Astrocyte (in vitro differentiated cells and primary cell): ENCODE measurements around the gene KIF25. TPM values are rescaled to one million over a fixed set of nuclear protein-coding genes. Genes with fewer than 3 reads are reported as not detected.

ENCODE experiments used
- DNase-seq: peaks from one replicate; pipeline ENCODE4 v3.0.0-alpha.2; 2010; ENCODE audit warnings: low read depth
- FAIRE-seq: peaks from 2 replicates; lab custom pipeline; 2011; peaks lifted over from hg19 to GRCh38; lab: Jason Lieb, UNC
- H2AFZ ChIP-seq: 2 replicates; pipeline ENCODE4 v1.6.0; 2012; ENCODE audit warnings: low read depth, low read length, inconsistent platforms
- H3K27ac ChIP-seq: 2 replicates; pipeline ENCODE4 v1.5.1; 2011; ENCODE audit warnings: low read depth, low read length, inconsistent platforms
- H3K27me3 ChIP-seq: 2 replicates; pipeline ENCODE4 v1.6.0; 2011; ENCODE audit warnings: low read length, inconsistent platforms; ENCODE audit not compliant: insufficient read depth
- H3K36me3 ChIP-seq: 2 replicates; pipeline ENCODE4 v1.5.1; 2011; ENCODE audit warnings: low read length, inconsistent platforms; ENCODE audit not compliant: insufficient read depth
- H3K4me1 ChIP-seq: 2 replicates; pipeline ENCODE4 v1.5.1; 2011; ENCODE audit warnings: low read length, inconsistent platforms; ENCODE audit not compliant: insufficient read depth
- H3K4me2 ChIP-seq: 2 replicates; pipeline ENCODE4 v1.6.0; 2012; ENCODE audit warnings: low read length, inconsistent platforms
- H3K4me3 ChIP-seq: 2 replicates; pipeline ENCODE4 v1.5.1; 2011; ENCODE audit warnings: low read depth, mild to moderate bottlenecking, low read length, inconsistent platforms; ENCODE audit not compliant: insufficient read depth
- H3K79me2 ChIP-seq: 2 replicates; pipeline ENCODE4 v1.6.0; 2012; ENCODE audit warnings: mild to moderate bottlenecking, low read length, inconsistent platforms; ENCODE audit not compliant: insufficient read depth
- H3K9ac ChIP-seq: 2 replicates; pipeline ENCODE4 v1.6.0; 2012; ENCODE audit warnings: mild to moderate bottlenecking, low read length, inconsistent platforms
- H3K9me3 ChIP-seq: 2 replicates; pipeline ENCODE4 v1.5.1; 2012; ENCODE audit warnings: low read depth, mild to moderate bottlenecking, low read length, inconsistent platforms; ENCODE audit not compliant: insufficient read depth
- H4K20me1 ChIP-seq: 2 replicates; pipeline ENCODE4 v1.6.0; 2012; ENCODE audit warnings: low read length, inconsistent platforms; ENCODE audit not compliant: insufficient read depth
- H3K27ac Mint-ChIP-seq: one replicate; pipeline ENCODE4 v1.8.0; 2021; ENCODE audit warnings: mild to moderate bottlenecking, mixed read lengths; ENCODE audit not compliant: unreplicated experiment
- H3K27me3 Mint-ChIP-seq: one replicate; pipeline ENCODE4 v1.8.0; 2021; ENCODE audit warnings: low read depth, mixed read lengths; ENCODE audit not compliant: unreplicated experiment
- H3K36me3 Mint-ChIP-seq: one replicate; pipeline ENCODE4 v1.8.0; 2021; ENCODE audit warnings: low read depth, mixed read lengths; ENCODE audit not compliant: unreplicated experiment
- H3K4me1 Mint-ChIP-seq: one replicate; pipeline ENCODE4 v1.8.0; 2021; ENCODE audit warnings: low read depth, mixed read lengths; ENCODE audit not compliant: unreplicated experiment
- H3K4me3 Mint-ChIP-seq: one replicate; pipeline ENCODE4 v1.8.0; 2021; ENCODE audit warnings: mild to moderate bottlenecking, moderate library complexity, mixed read lengths; ENCODE audit not compliant: unreplicated experiment
- H3K9me3 Mint-ChIP-seq: one replicate; pipeline ENCODE4 v1.8.0; 2021; ENCODE audit warnings: mild to moderate bottlenecking, mixed read lengths; ENCODE audit not compliant: unreplicated experiment
- CTCF ChIP-seq: IDR thresholded peaks from 2 replicates; pipeline ENCODE4 v1.5.1; 2011; ENCODE audit warnings: low read depth, mild to moderate bottlenecking, inconsistent platforms, low read length, moderate library complexity; ENCODE audit not compliant: insufficient read depth
- EZH2 ChIP-seq: IDR thresholded peaks from 2 replicates; pipeline ENCODE4 v1.6.1; 2012; ENCODE audit warnings: mild to moderate bottlenecking, low read length, inconsistent platforms; ENCODE audit not compliant: insufficient read depth
- total RNA-seq: library from RNA; stranded (reverse); gene quantifications from 2 replicates; pipeline ENCODE4 v1.2.1, GENCODE V29; 2021

Gene KIF25
- total RNA-seq, 1 donor from 2014 or later: not detected

- Histone ChIP-seq H3K36me3 (no peaks in the 10 kb centered on the region), H3K9me3 (no peaks in the 10 kb centered on the region), H3K9ac (no peak overlapping the region), H3K4me2 (no peak overlapping the region), H3K4me3 (no peak overlapping the region), H3K27me3 (no peaks in the 10 kb centered on the region), H4K20me1 (no peaks in the 10 kb centered on the region), H3K79me2 (no peaks in the 10 kb centered on the region), H3K4me1 (no peaks in the 10 kb centered on the region), H3K27ac (no peak overlapping the region), H2AFZ (no peak overlapping the region)
- no peak for DNase-seq
- no peaks in the 10 kb centered on the region for H3K9me3 Mint-ChIP-seq
- no peak for FAIRE-seq
- no peak overlapping the region for H3K4me3 Mint-ChIP-seq
- peaks cover 24% of the 10 kb centered on the region for H3K27me3 Mint-ChIP-seq
- H3K36me3 Mint-ChIP-seq: no peaks in the 10 kb centered on the region
- TF ChIP-seq EZH2: no peak
- no peak for TF ChIP-seq CTCF
- H3K4me1 Mint-ChIP-seq: no peaks in the 10 kb centered on the region
- no peak overlapping the region for H3K27ac Mint-ChIP-seq
Observed at GRCh38 chr6:168050881-168051586, 53.6 kb downstream of the KIF25 start.

- no peaks in the 10 kb centered on the region for H3K27me3 ChIP-seq
- Mint-ChIP-seq H3K4me3 (no peak overlapping the region), H3K9me3 (no peaks in the 10 kb centered on the region), H3K27me3 (peaks cover 29% of the 10 kb centered on the region), H3K4me1 (no peaks in the 10 kb centered on the region), H3K36me3 (no peaks in the 10 kb centered on the region), H3K27ac (no peak overlapping the region)
- FAIRE-seq (no peak), DNase-seq (no peak)
- H3K9ac ChIP-seq: no peak overlapping the region
- H3K4me2 ChIP-seq: no peak overlapping the region
- no peak overlapping the region for H2AFZ ChIP-seq
- H3K4me1 ChIP-seq: no peaks in the 10 kb centered on the region
- no peak for TF ChIP-seq EZH2
- no peak for TF ChIP-seq CTCF
- H3K27ac ChIP-seq: no peak overlapping the region
- no peak overlapping the region for H3K4me3 ChIP-seq
- H3K79me2 ChIP-seq: no peaks in the 10 kb centered on the region
- H3K9me3 ChIP-seq: no peaks in the 10 kb centered on the region
- no peaks in the 10 kb centered on the region for H3K36me3 ChIP-seq
- H4K20me1 ChIP-seq: no peaks in the 10 kb centered on the region
Observed at GRCh38 chr6:168051648-168052047, 54.2 kb downstream of the KIF25 start.

GRCh38 chr6:168052291-168052891 is 54.9 kb downstream of the KIF25 start:
- TF ChIP-seq CTCF (no peak), EZH2 (no peak)
- H3K4me1 ChIP-seq: no peaks in the 10 kb centered on the region
- H3K27me3 Mint-ChIP-seq: peaks cover 34% of the 10 kb centered on the region
- H3K36me3 ChIP-seq: no peaks in the 10 kb centered on the region
- no peak overlapping the region for H3K4me2 ChIP-seq
- H3K79me2 ChIP-seq: no peaks in the 10 kb centered on the region
- DNase-seq (no peak), FAIRE-seq (no peak)
- H3K27me3 ChIP-seq: no peaks in the 10 kb centered on the region
- H3K4me3 ChIP-seq: no peak overlapping the region
- H3K9ac ChIP-seq: no peak overlapping the region
- H3K4me3 Mint-ChIP-seq: no peak overlapping the region
- no peaks in the 10 kb centered on the region for H3K9me3 Mint-ChIP-seq
- H4K20me1 ChIP-seq: no peaks in the 10 kb centered on the region
- H3K4me1 Mint-ChIP-seq: no peaks in the 10 kb centered on the region
- no peaks in the 10 kb centered on the region for H3K36me3 Mint-ChIP-seq
- no peak overlapping the region for H3K27ac Mint-ChIP-seq
- no peak overlapping the region for H2AFZ ChIP-seq
- no peaks in the 10 kb centered on the region for H3K9me3 ChIP-seq
- no peak overlapping the region for H3K27ac ChIP-seq
